PC-3 (cell line): ENCODE measurements around the gene DUS3L.

Experiments
- CTCF ChIP-seq: fragments of 300-600 bp; sonication (generic); conservative IDR thresholded peaks from 2 replicates; pipeline ENCODE4 v1.5.1; 2017; ENCODE audit warnings: antibody characterized with exemption, low read depth, mild to moderate bottlenecking, low read length
- EZH2phosphoT487 ChIP-seq: fragments of 300-600 bp; sonication (generic); IDR thresholded peaks from 2 replicates; pipeline ENCODE4 v1.6.1; 2018; ENCODE audit warnings: mild to moderate bottlenecking, antibody characterized with exemption, low read length, borderline replicate concordance

- TF ChIP-seq CTCF (no peak), EZH2phosphoT487 (no peak)
These were observed 23.0 kb downstream of the DUS3L start for GRCh38 chr19:5767949-5768348.
